Ishikawa (cell line): ENCODE data around the gene ACKR3.

Experiments
- CEBPB ChIP-seq: IDR thresholded peaks from 2 replicates; pipeline ENCODE4 v1.6.1; 2012
- EP300 ChIP-seq: IDR thresholded peaks from 2 replicates; pipeline ENCODE4 v1.6.1; 2012; ENCODE audit warnings: borderline replicate concordance
- NFIC ChIP-seq: IDR thresholded peaks from 2 replicates; pipeline ENCODE4 v1.6.1; 2012
- REST ChIP-seq: IDR thresholded peaks from 2 replicates; pipeline ENCODE4 v1.6.1; 2012; ENCODE audit warnings: low read depth, mild to moderate bottlenecking
- TEAD4 ChIP-seq: IDR thresholded peaks from 2 replicates; pipeline ENCODE4 v1.6.1; 2012
- USF1 ChIP-seq: IDR thresholded peaks from 2 replicates; pipeline ENCODE4 v1.6.1; 2012
- YY1 ChIP-seq: IDR thresholded peaks from 2 replicates; pipeline ENCODE4 v1.6.1; 2012; ENCODE audit warnings: low read depth
- ZBTB7A ChIP-seq: IDR thresholded peaks from 2 replicates; pipeline ENCODE4 v1.6.1; 2012; ENCODE audit warnings: low read depth
- TF ChIP-seq, protein P1 (sequence below): IDR thresholded peaks from 2 replicates; pipeline ENCODE4 v1.6.1; 2012

DNA sequence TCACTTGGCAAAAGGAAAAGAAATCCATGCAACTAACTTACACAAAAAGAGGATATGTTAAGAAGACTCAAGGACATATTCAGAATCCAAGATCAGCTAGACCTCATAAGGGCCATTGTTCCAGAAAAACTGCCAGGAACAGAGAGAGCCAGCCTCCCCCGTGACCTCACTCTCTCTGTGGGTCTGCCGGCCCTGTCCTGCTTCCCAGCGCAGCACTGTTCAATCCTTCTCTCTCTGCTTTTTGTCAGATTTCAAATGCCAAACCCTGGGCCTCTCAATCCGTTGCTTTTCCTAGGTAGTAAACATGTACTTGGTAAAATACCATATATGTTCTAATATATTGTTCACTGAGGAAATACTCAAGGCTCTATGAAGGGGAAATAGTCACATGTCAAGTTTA, 40.0 kb upstream of the ACKR3 start:
- TF ChIP-seq YY1 (no peak), EP300 (no peak), REST (no peak), CEBPB (no peak), USF1 (no peak), ZBTB7A (no peak), NFIC (no peak), TEAD4 (no peak)
- TF ChIP-seq, protein P1, sequence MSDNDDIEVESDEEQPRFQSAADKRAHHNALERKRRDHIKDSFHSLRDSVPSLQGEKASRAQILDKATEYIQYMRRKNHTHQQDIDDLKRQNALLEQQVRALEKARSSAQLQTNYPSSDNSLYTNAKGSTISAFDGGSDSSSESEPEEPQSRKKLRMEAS = no peak
